Nephron progenitor cell (in vitro differentiated cells): ENCODE results near the gene PITPNC1.

Experiments used
- DNase-seq: peaks from one replicate; pipeline ENCODE4 v3.0.0; 2021
- H3K27ac Mint-ChIP-seq: 2 replicates; pipeline ENCODE4 v1.8.0; 2021; ENCODE audit warnings: mild to moderate bottlenecking, moderate library complexity, mixed read lengths
- H3K27me3 Mint-ChIP-seq: 2 replicates; pipeline ENCODE4 v1.8.0; 2021; ENCODE audit warnings: mild to moderate bottlenecking, low read depth, mixed read lengths; ENCODE audit not compliant: poor library complexity
- H3K36me3 Mint-ChIP-seq: 2 replicates; pipeline ENCODE4 v1.8.0; 2021; ENCODE audit warnings: low read depth, mixed read lengths
- H3K4me1 Mint-ChIP-seq: 2 replicates; pipeline ENCODE4 v1.8.0; 2021; ENCODE audit warnings: mixed read lengths
- H3K4me3 Mint-ChIP-seq: 2 replicates; pipeline ENCODE4 v1.8.0; 2021; ENCODE audit warnings: mild to moderate bottlenecking, moderate library complexity, mixed read lengths
- H3K9me3 Mint-ChIP-seq: 2 replicates; pipeline ENCODE4 v1.8.0; 2021; ENCODE audit warnings: mild to moderate bottlenecking, moderate library complexity, mixed read lengths
- CTCF ChIP-seq: fragments of 200-600 bp; sonication (generic); IDR thresholded peaks from 2 replicates; pipeline ENCODE4 v1.5.0; 2021; ENCODE audit warnings: antibody characterized with exemption

PITPNC1 gene

GRCh38 chr17:67655478-67656148 is 278.5 kb downstream of the PITPNC1 start:
- DNase-seq = no peak
- TF ChIP-seq CTCF = no peak
- H3K4me3 Mint-ChIP-seq = no peak overlapping the region
- H3K27me3 Mint-ChIP-seq = peaks cover 8% of the 10 kb centered on the region
- H3K36me3 Mint-ChIP-seq = peaks cover 19% of the 10 kb centered on the region
- peaks cover 11% of the 10 kb centered on the region for H3K9me3 Mint-ChIP-seq
- H3K4me1 Mint-ChIP-seq = no peaks in the 10 kb centered on the region
- no peak overlapping the region for H3K27ac Mint-ChIP-seq

- Mint-ChIP-seq H3K27me3 (peaks cover 7% of the 10 kb centered on the region), H3K4me1 (no peaks in the 10 kb centered on the region), H3K4me3 (no peak overlapping the region), H3K27ac (no peak overlapping the region), H3K9me3 (peaks cover 15% of the 10 kb centered on the region), H3K36me3 (peaks cover 25% of the 10 kb centered on the region)
- TF ChIP-seq CTCF = no peak
- no peak for DNase-seq
Measured at GRCh38 chr17:67656494-67657203, 279.6 kb downstream of the PITPNC1 start.

GRCh38 chr17:67657596-67657995 is 280.5 kb downstream of the PITPNC1 start:
- DNase-seq = no peak
- H3K36me3 Mint-ChIP-seq = peaks cover 28% of the 10 kb centered on the region
- H3K4me1 Mint-ChIP-seq = no peaks in the 10 kb centered on the region
- H3K4me3 Mint-ChIP-seq = no peak overlapping the region
- no peak overlapping the region for H3K27ac Mint-ChIP-seq
- H3K27me3 Mint-ChIP-seq = peaks cover 3% of the 10 kb centered on the region
- no peak for TF ChIP-seq CTCF
- H3K9me3 Mint-ChIP-seq = peaks cover 18% of the 10 kb centered on the region

- Mint-ChIP-seq H3K36me3 (peaks cover 30% of the 10 kb centered on the region), H3K4me1 (no peaks in the 10 kb centered on the region), H3K27me3 (peaks cover 3% of the 10 kb centered on the region), H3K4me3 (no peak overlapping the region), H3K27ac (no peak overlapping the region), H3K9me3 (peaks cover 19% of the 10 kb centered on the region)
- no peak for TF ChIP-seq CTCF
- no peak for DNase-seq
Measured at GRCh38 chr17:67658265-67658664, 281.2 kb downstream of the PITPNC1 start.

GRCh38 chr17:67659028-67659427 is 281.9 kb downstream of the PITPNC1 start:
- no peak overlapping the region for H3K4me3 Mint-ChIP-seq
- H3K27ac Mint-ChIP-seq = no peak overlapping the region
- peaks cover 3% of the 10 kb centered on the region for H3K27me3 Mint-ChIP-seq
- peaks cover 30% of the 10 kb centered on the region for H3K36me3 Mint-ChIP-seq
- H3K9me3 Mint-ChIP-seq = peaks cover 19% of the 10 kb centered on the region
- DNase-seq = no peak
- no peaks in the 10 kb centered on the region for H3K4me1 Mint-ChIP-seq
- TF ChIP-seq CTCF = no peak

GRCh38 chr17:67662712-67663111 is 285.6 kb downstream of the PITPNC1 start:
- Mint-ChIP-seq H3K4me3 (no peak overlapping the region), H3K36me3 (peaks cover 25% of the 10 kb centered on the region)

More at GRCh38 chr17:67662712-67663111, 285.6 kb downstream of the PITPNC1 start:
- TF ChIP-seq CTCF = no peak
- Mint-ChIP-seq H3K27me3 (peaks cover 9% of the 10 kb centered on the region), H3K4me1 (no peaks in the 10 kb centered on the region), H3K9me3 (peaks cover 19% of the 10 kb centered on the region), H3K27ac (no peak overlapping the region)
- DNase-seq = no peak
